Daoy (cell line): ENCODE measurements around the gene DUOXA2. TPM values are rescaled to one million over a fixed set of nuclear protein-coding genes. Genes with fewer than 3 reads are reported as not detected.
A peak's percentile ranks its signal among the peaks of the same experiment; 100 is the strongest.
"Not testable (repeated sequence)": the region's sequence is repeated elsewhere in the genome, so short reads cannot be mapped to it uniquely, and the experiment has no call there.

ENCODE experiments used
- DNase-seq: peaks from one replicate; pipeline ENCODE4 v3.0.0-alpha.2; 2015; ENCODE audit warnings: low read depth
- total RNA-seq: library from RNA; depleted of rRNA; stranded (reverse); fragments of >200 nt; shearing (Covaris generic); gene quantifications from 2 replicates; pipeline ENCODE4 v1.2.3, GENCODE V29; 2014; rRNA removed

The DUOXA2 gene
- total RNA-seq, result 0.15 TPM in 1 of 2 replicates, not detected in the other

DNA sequence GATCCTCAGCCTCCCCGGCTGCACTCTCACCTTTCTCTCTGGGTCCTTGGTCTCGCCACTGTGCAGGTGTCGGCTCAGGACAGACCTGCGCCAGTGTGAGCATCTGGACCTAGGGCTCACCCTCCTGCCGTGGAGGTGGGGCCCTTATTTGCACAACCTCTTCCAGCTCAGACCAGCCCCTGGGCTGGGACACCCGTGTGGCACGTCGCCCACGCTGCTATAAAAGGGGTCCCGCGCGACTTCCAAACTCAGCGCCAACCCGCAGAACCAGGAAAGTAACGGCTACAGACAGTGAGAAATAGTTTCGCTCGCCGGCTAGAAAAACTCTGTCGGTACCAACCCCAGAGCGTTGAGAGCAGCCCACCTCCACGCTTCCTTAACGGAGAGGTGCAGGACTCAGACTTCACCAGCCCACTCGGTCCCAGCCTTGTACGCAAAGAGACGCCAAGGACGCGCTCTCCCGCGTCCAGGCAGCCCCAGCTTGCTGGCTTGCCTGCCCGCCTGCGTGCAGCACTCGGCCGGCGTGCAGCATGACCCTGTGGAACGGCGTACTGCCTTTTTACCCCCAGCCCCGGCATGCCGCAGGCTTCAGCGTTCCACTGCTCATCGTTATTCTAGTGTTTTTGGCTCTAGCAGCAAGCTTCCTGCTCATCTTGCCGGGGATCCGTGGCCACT lies at the start of gene DUOXA2, which contains the start of gene DUOX2:
Gene DUOXA2 (plus strand): TSS at position 251 of the 675 bp plus-strand sequence. CDS start 280 bp downstream, at position 531.
Gene DUOX2 (minus strand): TSS at position 97 of the 675 bp plus-strand sequence. CDS start 761 bp downstream, outside the sequence.
- DNase-seq, result no peak

DNA sequence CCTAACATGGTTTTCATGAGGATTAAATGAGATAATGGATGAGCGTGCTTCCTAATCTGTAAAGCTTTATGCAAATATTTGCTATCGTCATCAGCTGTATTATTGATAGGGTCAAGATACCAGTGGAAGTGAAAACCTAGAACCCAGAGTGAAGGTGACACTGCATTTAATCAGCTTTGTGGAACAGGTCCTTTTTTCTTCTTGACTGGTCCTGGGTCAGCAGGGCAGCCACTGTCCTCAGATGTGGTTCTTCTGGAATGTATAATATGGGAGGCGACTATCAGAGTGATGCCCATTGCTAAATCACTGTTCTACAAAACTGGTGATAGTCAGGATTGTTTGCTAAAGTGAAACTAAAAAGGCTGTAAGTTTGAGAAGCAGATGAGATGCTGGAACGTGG lies 49.7 kb upstream of the DUOXA2 start:
- no peak for DNase-seq

DNA sequence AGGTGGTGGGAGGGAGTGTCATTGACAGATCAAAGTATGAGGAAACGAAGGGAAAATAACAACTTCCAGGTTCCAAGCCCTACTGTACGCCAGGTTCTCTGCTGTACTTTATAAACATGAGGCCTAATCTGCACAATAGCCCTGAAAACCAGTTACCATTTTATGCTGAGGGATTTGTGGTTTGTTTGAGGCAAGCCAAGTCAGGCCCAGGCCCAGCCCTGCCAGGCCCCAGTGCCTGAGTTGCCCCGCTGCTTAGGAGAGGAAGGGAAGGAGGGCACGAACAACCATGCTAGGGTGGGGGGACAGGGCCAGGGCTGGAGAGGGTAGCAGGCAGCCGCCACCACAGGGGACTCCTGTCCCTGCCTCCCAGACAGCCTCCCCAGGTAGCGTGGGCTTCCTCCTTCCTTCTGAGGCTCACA lies 44.2 kb upstream of the DUOXA2 start:
- DNase-seq, result not testable (repeated sequence)

DNA sequence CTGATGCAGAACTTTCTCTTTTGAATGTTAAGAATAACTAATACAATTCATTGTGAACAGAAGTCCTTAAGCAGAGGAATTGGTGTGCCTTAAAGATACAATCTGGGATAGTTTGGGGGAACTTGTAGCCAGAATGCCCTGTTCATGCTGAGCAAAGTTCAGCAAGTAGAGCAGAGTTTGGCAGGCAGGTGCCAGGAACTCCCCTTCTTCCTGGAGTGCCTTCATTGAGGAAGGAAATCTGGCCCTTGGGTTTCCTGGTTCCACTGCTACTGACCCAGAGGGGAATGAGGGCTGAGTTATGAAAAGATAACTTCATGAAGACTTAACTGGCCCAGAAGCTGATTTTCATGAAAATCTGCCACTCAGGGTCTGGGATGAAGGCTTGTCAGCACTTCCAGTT lies 40.5 kb upstream of the DUOXA2 start:
- DNase-seq, result not testable (repeated sequence)

DNA sequence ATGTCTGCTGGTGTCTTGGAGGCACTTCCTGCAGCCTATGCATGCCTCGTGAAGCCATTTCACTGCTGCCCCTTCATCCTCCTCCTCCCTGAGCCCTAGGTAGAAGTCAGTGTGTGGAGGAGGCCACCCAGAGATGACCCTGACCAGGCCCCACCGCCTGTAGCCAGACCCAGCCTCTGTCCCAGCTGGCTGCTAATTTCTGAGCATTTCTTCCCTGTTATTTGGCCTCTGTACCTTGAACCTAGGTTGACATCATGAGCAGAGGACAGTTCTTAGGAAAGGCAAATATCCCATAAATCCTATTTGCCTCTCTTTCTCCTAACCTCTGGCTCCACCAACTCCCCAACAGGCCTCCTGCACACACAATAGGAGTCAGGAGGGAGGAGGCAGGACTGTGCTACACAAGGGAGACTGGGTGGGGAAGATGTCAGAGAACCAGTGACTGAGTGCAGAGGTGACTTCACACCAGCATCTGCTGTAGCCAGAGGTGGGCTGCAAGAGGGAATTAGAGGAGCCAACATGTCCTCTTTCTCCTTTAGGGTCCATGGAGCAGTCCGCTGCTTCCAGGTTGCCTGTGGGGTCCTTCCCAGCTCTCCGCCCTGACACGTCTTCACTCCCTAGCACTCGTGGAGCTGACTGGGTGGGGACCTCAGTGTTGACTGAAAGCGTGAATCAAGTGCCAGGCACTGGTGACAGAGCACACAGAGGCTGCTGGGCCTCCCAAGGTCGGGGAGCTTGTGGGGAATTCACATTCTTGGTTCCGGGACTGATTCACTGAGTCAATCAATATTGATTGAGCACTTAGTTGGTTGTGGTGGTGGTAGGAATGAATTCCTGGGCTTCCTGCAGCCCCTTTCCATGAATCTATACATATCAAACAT lies 38.4 kb upstream of the DUOXA2 start:
- not testable (repeated sequence) for DNase-seq

DNA sequence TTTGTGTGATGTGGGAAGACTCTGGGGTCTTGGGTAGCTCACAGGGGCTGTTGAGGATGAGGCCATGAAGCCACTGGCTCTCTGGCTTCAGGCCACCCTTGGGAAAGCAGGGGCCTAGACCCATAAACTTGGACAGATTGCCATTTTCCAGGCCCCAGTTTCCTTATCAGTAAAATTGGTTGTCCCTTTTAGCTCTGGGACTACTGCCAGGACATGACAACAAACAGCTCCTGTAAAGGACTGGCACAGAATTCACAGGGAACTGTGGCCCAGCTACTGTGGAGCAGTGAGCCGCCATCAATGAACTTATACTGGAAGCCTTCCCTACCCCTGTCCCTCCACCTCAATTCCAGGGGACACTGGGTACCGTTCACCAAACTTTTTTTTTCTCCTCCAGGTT lies 36.7 kb upstream of the DUOXA2 start:
- not testable (repeated sequence) for DNase-seq

DNA sequence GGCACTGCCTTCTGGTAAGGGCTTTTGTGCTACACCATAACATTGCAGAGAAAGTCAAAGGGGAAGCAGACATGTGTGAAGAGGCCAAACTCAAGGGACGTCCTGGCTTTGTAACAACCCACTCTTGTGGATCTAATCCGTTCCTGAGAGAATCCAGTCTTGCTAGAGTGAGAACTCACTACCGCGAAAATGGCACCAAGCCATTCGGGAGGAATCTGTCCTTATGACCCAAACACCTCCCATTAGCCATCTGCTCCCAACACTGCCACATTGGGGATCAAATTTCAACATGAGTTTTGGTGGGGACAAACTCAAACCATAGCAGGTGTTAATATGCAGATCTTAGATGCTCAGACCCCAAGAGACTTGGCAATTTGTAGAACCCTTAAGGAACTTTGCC lies 34.9 kb upstream of the DUOXA2 start:
- not testable (repeated sequence) for DNase-seq

DNA sequence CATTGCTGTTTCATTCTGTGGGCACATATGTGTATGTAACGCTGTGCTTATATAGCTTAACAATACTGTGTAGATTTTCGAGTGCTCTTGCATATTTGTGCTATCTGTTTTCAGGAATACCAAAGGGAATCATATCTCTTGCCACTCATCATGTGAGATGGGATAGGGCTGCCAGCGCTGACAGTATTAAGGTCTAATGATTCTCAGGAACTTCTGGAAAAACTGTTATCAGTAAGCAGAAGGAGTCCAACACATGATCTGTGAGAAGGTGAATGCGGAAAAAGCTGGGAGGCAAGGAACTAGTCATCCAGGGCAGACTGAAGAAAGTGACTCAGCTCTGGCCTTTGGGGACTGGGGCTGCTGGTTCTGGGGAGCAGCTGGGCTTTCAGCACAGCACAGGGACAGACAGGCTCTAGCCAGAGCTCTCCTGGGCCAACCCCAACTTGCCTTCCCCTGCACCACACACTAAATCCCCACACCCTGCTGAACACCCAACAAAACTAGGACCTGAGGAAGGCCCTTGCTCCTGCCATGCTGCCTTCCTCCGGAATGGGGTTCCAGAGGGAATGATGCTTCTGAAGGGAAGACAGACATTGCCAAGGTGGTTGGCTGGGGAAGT lies 34.4 kb upstream of the DUOXA2 start:
- not testable (repeated sequence) for DNase-seq

DNA sequence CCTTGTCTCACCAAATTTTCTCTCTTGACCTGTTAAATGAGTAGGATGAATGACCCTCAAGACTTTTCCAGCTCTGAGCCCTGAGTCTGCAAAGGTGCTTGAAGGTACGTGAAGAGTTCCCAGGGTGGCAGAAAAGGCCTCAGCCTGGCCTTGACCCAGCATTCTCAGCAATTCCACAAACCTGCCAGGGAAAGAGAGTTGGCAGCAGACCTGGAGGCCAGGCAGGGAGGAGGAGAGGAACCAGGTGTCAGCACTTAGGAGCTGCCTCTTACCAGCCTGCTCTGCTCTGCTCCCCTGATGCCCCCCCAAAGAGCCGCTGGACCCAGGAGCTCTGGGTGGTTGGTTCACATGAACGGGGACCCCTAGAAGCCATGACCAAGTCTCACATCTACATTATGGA lies 33.5 kb upstream of the DUOXA2 start:
- DNase-seq, result not testable (repeated sequence)

DNA sequence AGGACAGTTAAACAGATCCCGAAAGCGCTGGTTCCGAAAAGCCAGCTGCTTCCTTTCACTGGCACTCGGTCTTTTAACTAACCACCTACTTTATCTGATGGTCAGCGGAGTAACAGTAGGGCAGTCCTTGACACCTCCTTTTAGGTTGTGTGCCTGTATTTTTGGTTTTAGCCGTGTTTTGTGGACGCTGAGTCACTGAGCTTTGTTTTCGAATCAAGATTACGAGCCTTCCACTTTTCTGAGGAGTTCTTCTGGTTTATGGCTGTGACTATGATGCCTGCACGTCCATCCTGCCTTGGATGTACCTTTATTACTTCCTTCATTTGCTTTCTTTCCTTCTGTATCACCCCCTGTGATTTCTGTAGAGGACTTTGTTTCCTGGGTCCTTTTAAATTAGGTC lies 31.7 kb upstream of the DUOXA2 start:
- DNase-seq, result not testable (repeated sequence)

DNA sequence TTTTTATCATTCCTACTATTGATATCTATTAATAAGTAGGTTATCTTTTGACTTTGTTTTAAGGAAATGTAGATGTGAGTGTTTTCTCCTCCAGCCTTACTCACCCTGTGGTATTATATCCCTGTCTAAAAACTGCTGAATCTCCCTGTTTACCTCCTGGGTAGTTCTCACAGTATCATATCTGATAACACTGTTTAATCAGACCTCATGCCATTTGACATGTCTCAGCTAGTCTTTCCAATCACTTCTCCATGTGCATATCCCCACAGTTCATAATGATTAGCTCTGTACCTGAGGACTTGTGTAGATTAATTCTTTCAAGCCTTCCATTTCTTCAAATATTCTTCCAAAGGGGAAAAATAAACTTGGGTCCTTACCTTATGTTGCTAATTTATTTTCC lies 30.9 kb upstream of the DUOXA2 start:
- no peak for DNase-seq

DNA sequence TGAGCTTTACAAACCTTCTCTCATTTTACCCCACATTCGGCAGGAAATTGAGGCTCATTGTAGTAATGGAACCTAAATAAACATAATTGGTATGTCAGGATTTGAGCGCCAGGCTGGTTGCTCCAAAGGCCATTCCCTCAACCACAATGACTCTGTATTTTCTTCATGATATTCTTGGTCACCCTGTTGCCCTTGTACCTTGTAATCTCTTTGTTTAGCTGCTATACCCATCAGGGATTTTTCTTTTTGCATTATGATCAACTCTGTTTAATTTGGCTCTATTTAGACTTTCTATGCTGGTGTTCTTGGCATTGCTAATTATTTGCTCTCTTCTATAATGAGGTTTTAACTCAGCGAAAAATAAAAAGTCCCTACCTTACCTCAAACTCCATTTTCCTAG lies 30.0 kb upstream of the DUOXA2 start:
- peak; percentile 44 for DNase-seq

DNA sequence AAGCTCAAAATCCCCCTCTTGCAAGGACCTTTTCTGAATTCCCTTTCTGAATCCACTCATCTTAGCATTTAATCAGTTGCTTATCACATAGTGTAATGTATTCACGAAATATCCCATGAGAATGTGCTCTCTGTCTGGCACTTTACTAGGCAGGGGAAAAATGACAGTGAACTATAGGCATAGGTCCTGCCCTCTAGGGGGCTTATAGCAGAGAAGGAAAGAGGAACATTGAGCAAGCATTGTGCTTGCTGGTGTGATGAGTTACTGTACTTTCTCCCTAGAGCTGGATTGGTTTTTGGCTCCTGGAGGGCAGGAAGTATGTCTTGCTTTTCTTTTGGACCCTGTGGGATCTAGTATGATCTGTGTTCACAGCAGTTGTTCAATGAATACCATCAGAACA lies 26.6 kb upstream of the DUOXA2 start:
- no peak for DNase-seq

DNA sequence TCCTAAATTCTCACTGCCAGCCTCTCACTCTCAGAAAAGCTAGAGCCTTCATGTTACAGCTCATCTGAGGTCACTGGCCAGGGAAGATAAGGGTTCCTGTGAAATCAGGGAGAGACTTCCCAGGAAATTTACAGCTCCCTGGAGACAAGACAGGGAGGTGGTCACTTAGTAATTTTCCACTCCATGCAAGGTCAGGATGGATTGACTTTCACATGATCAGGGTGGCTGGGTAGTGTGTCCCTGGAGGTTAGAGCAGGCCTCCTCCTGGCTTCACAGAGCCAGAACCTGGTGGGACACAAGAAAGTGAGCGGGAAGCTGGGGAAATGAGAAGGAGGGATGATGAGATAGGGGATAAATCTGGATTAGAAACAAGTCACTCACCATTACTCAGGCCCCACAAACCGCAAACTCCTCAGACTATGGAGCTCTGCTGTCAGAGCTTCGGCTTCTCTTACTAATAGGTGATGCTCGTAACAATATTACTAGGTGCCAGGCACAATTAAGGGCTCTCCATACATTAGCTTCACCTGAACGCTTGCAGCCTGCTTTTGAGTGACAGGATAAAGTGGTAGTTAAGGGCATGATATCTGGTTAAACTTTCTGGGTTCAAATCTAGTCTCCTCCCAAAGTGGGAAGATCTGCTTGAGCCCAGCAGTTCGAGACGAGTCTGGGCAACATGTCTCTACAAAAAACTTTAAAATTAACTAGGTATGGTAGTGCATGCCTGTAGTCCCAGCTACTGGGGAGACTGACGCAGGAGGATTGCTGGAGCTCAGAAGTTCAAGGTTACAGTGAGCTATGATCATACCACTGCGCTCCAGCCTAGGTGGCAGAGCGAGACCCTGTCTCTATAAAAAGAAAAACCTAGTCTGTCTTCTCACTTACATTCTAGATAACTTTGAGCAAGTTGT lies 25.1 kb upstream of the DUOXA2 start:
- DNase-seq, result peak; percentile 71

DNA sequence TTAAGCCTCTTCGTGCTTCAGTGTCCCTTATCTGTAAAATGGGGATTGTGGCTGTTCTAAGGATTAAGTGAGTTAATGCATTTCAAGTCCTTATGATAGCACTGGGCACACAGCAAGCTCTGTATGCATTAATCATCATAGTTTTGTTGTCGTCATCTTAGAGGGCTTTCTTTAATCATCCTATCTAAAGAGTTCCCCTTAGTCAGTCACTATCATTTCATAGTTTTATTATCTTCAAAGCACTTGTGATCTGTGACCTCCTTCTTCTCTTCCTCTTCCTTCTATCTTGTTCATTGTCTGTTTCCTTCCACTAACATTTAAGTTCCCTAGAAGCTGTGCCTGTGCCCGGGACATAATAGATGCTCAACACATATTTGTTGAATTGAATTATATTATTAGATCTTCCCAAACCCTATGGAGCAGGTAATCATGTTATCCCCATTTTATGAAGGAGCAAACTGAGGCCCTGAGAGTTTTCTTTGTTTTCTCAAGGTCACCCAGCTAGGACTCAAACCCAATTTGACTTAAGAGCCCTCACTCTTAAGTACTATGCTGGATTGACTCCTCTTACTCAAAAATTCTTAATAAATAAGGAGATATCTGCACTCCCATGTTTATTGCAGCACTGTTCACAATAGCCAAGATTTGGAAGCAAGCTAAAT lies 24.3 kb upstream of the DUOXA2 start:
- DNase-seq, result no peak

DNA sequence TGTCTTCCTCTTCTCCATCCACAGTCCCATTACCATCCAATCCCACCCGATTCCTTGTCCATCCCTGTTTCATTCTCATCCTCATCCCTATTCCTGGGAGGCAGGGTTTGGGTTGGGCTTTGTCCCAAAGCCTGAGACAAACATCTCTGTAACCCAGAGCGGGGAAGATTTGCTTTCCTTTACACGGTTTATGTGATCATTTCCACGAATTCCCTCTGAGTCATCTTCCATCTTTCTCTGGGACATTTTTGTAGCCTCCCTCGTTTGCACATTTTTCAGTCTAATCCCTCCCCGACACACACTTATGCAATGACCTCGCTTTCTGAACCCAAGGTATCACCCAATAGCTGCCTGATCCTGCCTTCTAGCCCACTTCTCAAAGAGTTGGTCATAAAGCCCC lies 23.0 kb upstream of the DUOXA2 start:
- peak; percentile 20 for DNase-seq

DNA sequence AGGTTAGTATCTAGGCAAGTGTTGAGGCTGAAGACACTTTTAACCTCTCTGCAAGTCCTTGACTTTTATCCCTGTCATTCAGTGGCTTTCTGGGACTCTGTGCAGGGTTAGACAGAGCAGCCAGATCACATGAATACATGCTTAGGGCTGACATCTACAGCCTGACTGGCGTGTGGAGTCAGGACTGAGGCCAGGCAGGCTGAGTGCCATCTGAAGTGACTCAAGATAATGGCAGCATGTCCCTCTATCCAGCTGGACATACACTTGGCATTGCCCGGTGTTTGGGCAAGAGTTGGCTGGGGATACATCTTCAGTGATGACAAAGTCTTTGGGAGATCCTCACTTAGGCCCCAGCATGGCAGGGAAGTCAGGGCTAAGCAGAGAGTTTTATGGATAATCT lies 22.6 kb upstream of the DUOXA2 start:
- DNase-seq, result no peak

DNA sequence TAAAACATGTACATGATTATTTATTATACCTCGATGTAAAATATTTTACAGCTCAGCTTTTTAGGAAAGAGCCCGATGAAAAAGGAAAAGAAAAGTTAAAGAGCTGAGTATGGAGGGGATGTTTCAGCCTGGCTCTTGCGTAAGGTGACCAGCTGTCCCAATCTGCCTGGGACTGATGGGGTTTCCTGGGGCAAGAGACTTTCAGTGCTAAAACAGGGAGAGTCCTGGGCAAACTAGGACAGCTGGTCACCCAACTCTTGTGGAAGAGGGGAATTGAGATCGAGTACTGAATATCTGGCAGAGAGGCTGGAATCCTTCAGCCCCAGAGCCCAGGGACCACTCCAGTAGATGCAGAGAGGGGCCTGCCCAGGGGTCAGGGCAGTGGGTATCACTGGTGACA lies 21.1 kb upstream of the DUOXA2 start:
- no peak for DNase-seq

DNA sequence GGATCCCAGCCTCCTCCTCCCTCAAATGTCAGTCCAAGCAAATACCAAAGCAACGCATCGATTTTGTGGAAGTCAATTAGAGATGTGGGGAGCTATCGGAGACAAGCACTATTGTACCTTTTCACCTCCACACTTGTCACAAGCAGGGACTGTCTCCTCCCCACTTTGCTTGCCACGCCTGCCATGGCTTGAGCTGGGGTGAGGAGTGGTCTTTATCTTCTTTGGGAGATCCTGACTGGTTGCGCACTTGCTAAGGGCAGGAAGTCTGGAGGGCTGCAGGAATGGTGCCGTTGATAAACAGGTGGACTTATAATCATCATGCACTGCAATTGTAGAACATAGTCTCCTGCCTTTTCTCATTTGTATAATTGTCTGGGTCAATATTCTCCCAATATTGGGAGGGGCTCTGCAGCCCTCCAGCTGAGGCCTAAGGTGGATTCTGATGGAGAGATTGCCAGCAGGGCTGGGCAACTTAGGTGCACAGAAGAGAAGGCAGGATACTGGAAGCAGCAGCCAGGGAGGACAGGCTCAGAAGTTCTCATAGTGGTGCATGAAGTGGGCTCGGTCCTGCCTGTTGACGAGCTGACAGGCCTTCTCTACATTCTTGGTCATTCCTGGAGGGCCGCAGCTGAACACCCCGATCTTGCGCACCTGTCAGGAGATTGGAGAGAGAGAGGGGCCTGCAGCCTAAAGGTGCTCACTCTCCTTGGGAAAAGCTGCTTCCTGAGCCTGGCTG lies 20.3 kb upstream of the DUOXA2 start:
- no peak for DNase-seq

DNA sequence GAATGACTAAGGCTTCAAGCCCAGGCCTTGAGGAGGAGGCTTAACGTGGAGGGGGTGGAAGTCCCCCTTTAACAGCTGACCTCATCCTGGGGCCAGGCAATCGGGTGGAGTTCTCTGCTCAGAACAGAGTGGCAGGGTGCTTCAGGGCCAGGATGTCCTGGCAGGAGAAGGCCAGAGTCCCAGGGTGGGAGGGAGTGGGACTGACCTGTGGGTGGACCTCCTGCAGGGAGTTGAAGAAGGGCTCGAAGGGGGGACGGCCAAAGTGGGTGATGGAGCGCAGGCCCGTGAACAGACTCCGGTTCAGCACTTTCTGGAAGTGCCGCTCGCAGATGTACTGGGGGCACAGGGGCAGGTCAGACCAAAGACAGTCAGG lies 19.8 kb upstream of the DUOXA2 start:
- DNase-seq, result no peak
